GM12801 (cell line): ENCODE measurements around the gene CNTNAP2.

Experiments
- TF ChIP-seq, protein P1 (sequence below): IDR thresholded peaks from one replicate; pipeline ENCODE4 v1.5.1; 2011; ENCODE audit warnings: control low read depth; ENCODE audit not compliant: insufficient read length; ENCODE audit errors: extremely low read depth

Gene CNTNAP2

DNA sequence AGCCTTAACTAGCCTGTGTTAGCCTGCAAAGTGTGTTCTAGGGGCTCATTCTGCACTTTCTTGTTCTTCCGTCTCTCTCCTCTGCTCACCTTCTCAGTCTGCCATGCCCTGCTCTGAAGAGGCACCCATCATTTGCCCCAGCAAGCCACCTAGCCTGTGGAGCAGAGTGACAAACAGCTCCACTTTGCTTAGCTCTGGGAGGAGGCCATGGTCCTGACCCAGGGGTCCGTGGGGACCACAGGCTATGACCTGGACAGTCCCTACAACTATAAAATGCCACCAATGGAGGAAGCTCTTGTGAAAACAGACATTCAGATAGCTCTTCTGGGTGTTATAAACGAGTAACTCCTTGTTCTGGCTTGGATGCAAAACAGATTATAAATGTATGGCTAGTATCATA is 1029.6 kb downstream of the CNTNAP2 start:
- TF ChIP-seq, protein P1, sequence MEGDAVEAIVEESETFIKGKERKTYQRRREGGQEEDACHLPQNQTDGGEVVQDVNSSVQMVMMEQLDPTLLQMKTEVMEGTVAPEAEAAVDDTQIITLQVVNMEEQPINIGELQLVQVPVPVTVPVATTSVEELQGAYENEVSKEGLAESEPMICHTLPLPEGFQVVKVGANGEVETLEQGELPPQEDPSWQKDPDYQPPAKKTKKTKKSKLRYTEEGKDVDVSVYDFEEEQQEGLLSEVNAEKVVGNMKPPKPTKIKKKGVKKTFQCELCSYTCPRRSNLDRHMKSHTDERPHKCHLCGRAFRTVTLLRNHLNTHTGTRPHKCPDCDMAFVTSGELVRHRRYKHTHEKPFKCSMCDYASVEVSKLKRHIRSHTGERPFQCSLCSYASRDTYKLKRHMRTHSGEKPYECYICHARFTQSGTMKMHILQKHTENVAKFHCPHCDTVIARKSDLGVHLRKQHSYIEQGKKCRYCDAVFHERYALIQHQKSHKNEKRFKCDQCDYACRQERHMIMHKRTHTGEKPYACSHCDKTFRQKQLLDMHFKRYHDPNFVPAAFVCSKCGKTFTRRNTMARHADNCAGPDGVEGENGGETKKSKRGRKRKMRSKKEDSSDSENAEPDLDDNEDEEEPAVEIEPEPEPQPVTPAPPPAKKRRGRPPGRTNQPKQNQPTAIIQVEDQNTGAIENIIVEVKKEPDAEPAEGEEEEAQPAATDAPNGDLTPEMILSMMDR = no peak

DNA sequence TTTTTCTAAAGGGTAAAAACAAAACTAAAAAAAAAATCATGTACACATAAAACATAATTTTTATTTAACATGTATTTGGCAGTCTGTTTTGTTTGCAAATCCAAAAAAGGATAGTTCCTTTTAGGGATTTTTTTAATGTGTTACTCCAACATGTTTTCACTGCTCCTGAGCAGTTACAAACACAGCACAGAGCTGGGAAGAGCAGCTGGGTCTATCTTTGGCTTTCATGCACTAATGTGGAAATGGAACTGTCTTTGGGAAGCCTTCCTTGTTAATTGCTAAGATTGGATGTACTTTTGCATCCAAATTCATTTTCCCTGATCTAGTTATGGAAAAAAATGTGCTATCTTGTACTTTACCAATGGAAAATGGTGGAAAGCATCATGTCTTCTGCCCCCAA is 1035.1 kb downstream of the CNTNAP2 start:
- TF ChIP-seq, protein P1 = no peak

GRCh38 chr7:147153571-147153970 is 1037.0 kb downstream of the CNTNAP2 start:
- TF ChIP-seq, protein P1 = no peak

DNA sequence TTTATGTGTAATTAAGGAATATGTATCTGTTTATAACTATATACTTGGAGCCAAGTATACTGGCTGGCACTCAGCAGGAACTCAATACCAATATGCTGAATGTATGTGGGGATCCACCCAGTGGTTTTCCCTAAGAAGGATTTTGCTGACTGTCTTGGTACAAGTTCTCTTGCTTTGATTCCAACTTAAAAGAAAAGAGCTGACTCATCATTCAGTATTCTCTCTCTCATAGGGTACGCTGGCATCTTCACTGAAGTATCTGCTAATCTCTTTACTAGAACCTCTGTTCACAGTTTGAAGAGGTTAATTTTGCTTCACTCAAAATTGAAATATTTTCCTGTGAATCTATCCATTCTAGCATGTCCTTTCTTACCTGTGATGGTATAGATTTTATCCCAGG is 1044.8 kb downstream of the CNTNAP2 start:
- TF ChIP-seq, protein P1 = no peak

DNA sequence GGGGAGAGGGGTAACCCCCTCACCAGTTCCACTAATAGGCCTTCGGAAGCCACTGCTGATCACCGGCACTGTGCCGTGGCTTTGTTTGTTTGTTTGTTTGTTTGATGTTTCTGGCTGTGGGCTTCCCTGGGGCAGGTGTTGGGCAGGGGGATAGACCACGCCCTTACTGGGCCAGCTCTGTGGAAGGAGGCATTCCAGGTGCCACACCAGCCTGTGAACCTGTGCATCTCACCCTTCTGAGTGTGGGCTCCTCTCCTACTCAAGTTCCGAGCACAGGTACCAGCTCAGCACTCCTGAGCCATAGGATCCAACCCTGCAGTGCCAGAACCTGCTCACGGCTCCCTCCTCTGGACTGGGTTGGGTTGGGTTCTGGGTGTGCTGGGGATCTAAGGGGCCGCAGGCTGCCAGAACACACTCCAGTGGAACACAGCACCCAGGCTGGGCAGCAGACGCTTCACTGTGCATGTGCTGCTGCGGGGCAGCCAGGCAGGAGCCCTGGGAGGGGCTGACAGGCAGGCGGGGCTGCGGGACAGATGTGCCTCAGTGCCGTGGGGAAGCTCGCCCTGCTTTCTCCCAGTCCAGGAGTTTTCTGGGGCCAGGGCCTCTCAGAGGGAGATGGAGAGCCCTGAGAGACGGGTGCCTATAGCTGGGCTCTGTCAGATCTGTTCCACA is 1053.9 kb downstream of the CNTNAP2 start:
- TF ChIP-seq, protein P1 = no peak

GRCh38 chr7:147171013-147171391 is 1054.4 kb downstream of the CNTNAP2 start:
- TF ChIP-seq, protein P1 = no peak

DNA sequence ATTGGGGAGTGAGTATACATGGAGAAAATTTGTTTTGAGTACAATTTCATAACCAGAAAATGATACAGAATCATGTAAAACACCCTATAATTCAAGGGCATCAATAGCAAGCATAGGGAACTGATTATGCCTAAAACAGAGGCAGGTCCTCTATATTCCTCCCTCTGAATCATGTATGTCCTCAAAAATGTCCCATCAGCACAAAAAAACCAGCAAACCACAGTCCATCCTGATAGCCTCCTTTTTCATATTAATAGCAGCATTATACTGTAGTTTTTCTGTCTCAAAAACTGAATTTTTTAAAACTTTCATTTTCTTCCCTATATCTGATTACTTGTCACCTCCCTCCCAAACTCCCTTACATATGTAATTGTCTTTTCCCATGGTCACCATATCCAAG is 1057.3 kb downstream of the CNTNAP2 start:
- TF ChIP-seq, protein P1 = no peak
